HepG2 (cell line): ENCODE measurements around the gene LTBR. TPM values are rescaled to one million over a fixed set of nuclear protein-coding genes. Genes with fewer than 3 reads are reported as not detected.

Experiments used
- ATAC-seq: fragments of 200-7000 bp; cut with Tn5 transposase; 3 replicates; pipeline ENCODE4 v1.9.1; 2020; ENCODE audit warnings: mild to moderate bottlenecking, moderate library complexity
- BruUV-seq: library from RNA; stranded (reverse); fragments of 400-500 nt; replicated peaks from 2 replicates; lab custom pipeline; 2021; lab: Mats Ljungman, UMichigan
- CTCF ChIA-PET: fragments of 300-600 bp; formaldehyde crosslinking; extraction: SDS; loops from one replicate; lab custom pipeline; 2021; ENCODE audit warnings: low total read pairs, inconsistent platforms, low intra/inter-chr PET ratio; lab: Yijun Ruan, JAX
- POLR2A ChIA-PET: fragments of 350-600 bp; sonication (Branson Sonifier 250); formaldehyde crosslinking; loops from one replicate; lab custom pipeline; 2020; ENCODE audit warnings: antibody characterized with exemption, inconsistent platforms; lab: Yijun Ruan, JAX
- DNase-seq: peaks from one replicate; pipeline ENCODE4 v3.0.0-alpha.2; 2015; ENCODE audit warnings: low spot score
- FAIRE-seq: peaks from 3 replicates; lab custom pipeline; 2011; peaks lifted over from hg19 to GRCh38; lab: Jason Lieb, UNC
- H2AFZ ChIP-seq: one replicate; pipeline ENCODE4 v1.6.1; 2011; ENCODE audit warnings: low read length, inconsistent platforms
- H3K27ac ChIP-seq: fragments of 300-600 bp; 3 replicates; pipeline ENCODE4 v1.8.0; 2011; ENCODE audit warnings: mixed run types, mild to moderate bottlenecking, mixed read lengths, low read length, inconsistent platforms; ENCODE audit not compliant: insufficient read depth; ENCODE audit errors: extremely low read length
- H3K27me3 ChIP-seq, 2 experiments: fragments of 200-600 bp in 1 of 2; 2 replicates in 1 of 2; 3 replicates in 1 of 2; pipeline versions ENCODE4 v1.6.0 to v1.8.0; 2011; ENCODE audit warnings: low read length in 2 of 2, mild to moderate bottlenecking in 2 of 2, moderate library complexity in 2 of 2, inconsistent platforms in 1 of 2; ENCODE audit not compliant: insufficient read depth in 2 of 2, control insufficient read depth in 1 of 2
- H3K36me3 ChIP-seq, 2 experiments: fragments of 200-600 bp in 1 of 2; replicated peaks in 1 of 2; 2 replicates in 1 of 2; 3 replicates in 1 of 2; pipeline versions ENCODE4 v1.5.1 to v1.8.0; 2011; ENCODE audit warnings: low read length in 2 of 2, inconsistent platforms in 1 of 2; ENCODE audit not compliant: insufficient read depth in 2 of 2, control insufficient read depth in 1 of 2
- H3K4me1 ChIP-seq: 2 replicates; pipeline ENCODE4 v1.5.1; 2012; ENCODE audit warnings: low read length, inconsistent platforms; ENCODE audit not compliant: insufficient read depth
- H3K4me2 ChIP-seq: 2 replicates; pipeline ENCODE4 v1.6.0; 2011; ENCODE audit warnings: low read depth, low read length, inconsistent platforms
- H3K4me3 ChIP-seq, 3 experiments: fragments of 200-600 bp in 1 of 3; sonication (generic), shearing (Covaris generic) in 1 of 3; replicated peaks in 1 of 3; 2 replicates each; pipeline ENCODE4 v1.5.1; 2011 to 2016; ENCODE audit warnings: low read length in 3 of 3, inconsistent platforms in 2 of 3, low read depth in 2 of 3, mild to moderate bottlenecking in 2 of 3, control low read depth in 1 of 3, mixed read lengths in 1 of 3; ENCODE audit not compliant: insufficient read depth in 1 of 3
- H3K79me2 ChIP-seq: one replicate; pipeline ENCODE4 v1.6.1; 2011; ENCODE audit warnings: low read length, inconsistent platforms; ENCODE audit not compliant: insufficient read depth
- H3K9ac ChIP-seq: 2 replicates; pipeline ENCODE4 v1.6.0; 2011; ENCODE audit warnings: mild to moderate bottlenecking, low read depth, low read length, inconsistent platforms; ENCODE audit not compliant: insufficient read depth
- H3K9me3 ChIP-seq: 2 replicates; pipeline ENCODE4 v1.5.1; 2012; ENCODE audit warnings: mild to moderate bottlenecking, low read length
- H4K20me1 ChIP-seq: 2 replicates; pipeline ENCODE4 v1.6.0; 2011; ENCODE audit warnings: inconsistent platforms, mild to moderate bottlenecking, low read length, moderate library complexity; ENCODE audit not compliant: insufficient read depth
- DMTF1 ChIP-seq: sonication (generic); formaldehyde crosslinking; IDR thresholded peaks from 2 replicates; pipeline ENCODE4 v1.4.0; 2020; ENCODE audit warnings: mild to moderate bottlenecking, missing genetic modification reagents
- ELF1 ChIP-seq: sonication (generic); formaldehyde crosslinking; IDR thresholded peaks from 2 replicates; pipeline ENCODE4 v1.4.0; 2020; ENCODE audit warnings: missing genetic modification reagents
- ELF4 ChIP-seq: sonication (generic); formaldehyde crosslinking; IDR thresholded peaks from 2 replicates; pipeline ENCODE4 v1.5.0; 2020; ENCODE audit warnings: missing genetic modification reagents, mild to moderate bottlenecking, moderate library complexity, borderline replicate concordance
- HES4 ChIP-seq: sonication (generic); formaldehyde crosslinking; IDR thresholded peaks from 2 replicates; pipeline ENCODE4 v1.9.0; 2021; ENCODE audit warnings: mild to moderate bottlenecking, missing genetic modification reagents, borderline replicate concordance
- HNRNPL ChIP-seq: fragments of 200-400 bp; formaldehyde crosslinking; IDR thresholded peaks from 2 replicates; pipeline ENCODE4 v1.6.1; 2017; ENCODE audit warnings: mild to moderate bottlenecking, low read depth, low read length
- MIER3 ChIP-seq: IDR thresholded peaks from 2 replicates; pipeline ENCODE4 v1.6.1; 2016; ENCODE audit warnings: missing compliant biosample characterization, borderline replicate concordance
- PCBP1 ChIP-seq: fragments of 200-400 bp; formaldehyde crosslinking; IDR thresholded peaks from 2 replicates; pipeline ENCODE4 v1.6.1; 2017; ENCODE audit warnings: mild to moderate bottlenecking, low read depth, low read length, borderline replicate concordance
- ZBTB33 ChIP-seq: sonication (generic); formaldehyde crosslinking; IDR thresholded peaks from 2 replicates; pipeline ENCODE4 v1.4.0; 2020; ENCODE audit warnings: missing genetic modification reagents
- ZBTB37 ChIP-seq: sonication (generic); formaldehyde crosslinking; IDR thresholded peaks from 2 replicates; pipeline ENCODE4 v1.4.0; 2020; ENCODE audit warnings: mild to moderate bottlenecking, missing genetic modification reagents
- ZBTB38 ChIP-seq: sonication (generic); formaldehyde crosslinking; IDR thresholded peaks from 2 replicates; pipeline ENCODE4 v1.5.1; 2020; ENCODE audit warnings: mild to moderate bottlenecking, missing genetic modification reagents
- ZBTB42 ChIP-seq: sonication (generic); formaldehyde crosslinking; IDR thresholded peaks from 2 replicates; pipeline ENCODE4 v1.5.0; 2020; ENCODE audit warnings: mild to moderate bottlenecking, missing genetic modification reagents
- ZNF326 ChIP-seq: sonication (generic); formaldehyde crosslinking; IDR thresholded peaks from 2 replicates; pipeline ENCODE4 v1.4.0; 2020; ENCODE audit warnings: missing genetic modification reagents, borderline replicate concordance
- WGBS: methylation state at CpG from one replicate; pipeline ENCODE4 v1.1.6; 2017; ENCODE audit warnings: low lambda C conversion rate; 5-methylcytosine and 5-hydroxymethylcytosine counted together
- in situ Hi-C: cut with HindIII; loops from 2 replicates; pipeline ENCODE4 v1.10.0; 2017; ENCODE audit warnings: low pct_unique_long_range_greater_than_20kb; ENCODE audit not compliant: extremely low pct_ligation_motif_present
- intact Hi-C: fragments of 100-400 bp; cut with micrococcal nuclease; formaldehyde crosslinking; loops from one replicate; pipeline ENCODE4 v1.10.0; 2022; ENCODE audit not compliant: unreplicated experiment
- polyA plus RNA-seq, 8 experiments: library from polyadenylated mRNA; depleted of rRNA in 3 of 8; stranded (reverse) in 7 of 8; unstranded in 1 of 8; fragments of >200 nt; fragmentation: Illumina TruSeq in 4 of 8; extraction: Trizol in 4 of 8; gene quantifications; 2 replicates each; pipeline versions ENCODE4 v1.2.1 to v1.2.3, GENCODE V29; 2011 to 2016; ENCODE audit warnings: low read depth in 4 of 8, missing spikeins in 1 of 8, mixed read lengths in 1 of 8; ENCODE audit not compliant: insufficient read depth in 1 of 8
- total RNA-seq, 5 experiments: library from RNA; depleted of rRNA; stranded (reverse); fragments of >200 nt; fragmentation: Illumina TruSeq; extraction: Trizol; gene quantifications; 2 replicates each; pipeline ENCODE4 v1.2.3, GENCODE V29; 2016; ENCODE audit warnings: low read depth in 1 of 5
- TF ChIP-seq, protein P1 (sequence below): IDR thresholded peaks from 2 replicates; pipeline ENCODE4 v1.6.1; 2016; ENCODE audit warnings: control low read depth

LTBR gene
- total and polyA plus RNA-seq, 2 of the 13 experiments (the other 11 are each of a cell fraction or from before 2014, with no cell fraction given) = 31.4 to 34.8 TPM

DNA sequence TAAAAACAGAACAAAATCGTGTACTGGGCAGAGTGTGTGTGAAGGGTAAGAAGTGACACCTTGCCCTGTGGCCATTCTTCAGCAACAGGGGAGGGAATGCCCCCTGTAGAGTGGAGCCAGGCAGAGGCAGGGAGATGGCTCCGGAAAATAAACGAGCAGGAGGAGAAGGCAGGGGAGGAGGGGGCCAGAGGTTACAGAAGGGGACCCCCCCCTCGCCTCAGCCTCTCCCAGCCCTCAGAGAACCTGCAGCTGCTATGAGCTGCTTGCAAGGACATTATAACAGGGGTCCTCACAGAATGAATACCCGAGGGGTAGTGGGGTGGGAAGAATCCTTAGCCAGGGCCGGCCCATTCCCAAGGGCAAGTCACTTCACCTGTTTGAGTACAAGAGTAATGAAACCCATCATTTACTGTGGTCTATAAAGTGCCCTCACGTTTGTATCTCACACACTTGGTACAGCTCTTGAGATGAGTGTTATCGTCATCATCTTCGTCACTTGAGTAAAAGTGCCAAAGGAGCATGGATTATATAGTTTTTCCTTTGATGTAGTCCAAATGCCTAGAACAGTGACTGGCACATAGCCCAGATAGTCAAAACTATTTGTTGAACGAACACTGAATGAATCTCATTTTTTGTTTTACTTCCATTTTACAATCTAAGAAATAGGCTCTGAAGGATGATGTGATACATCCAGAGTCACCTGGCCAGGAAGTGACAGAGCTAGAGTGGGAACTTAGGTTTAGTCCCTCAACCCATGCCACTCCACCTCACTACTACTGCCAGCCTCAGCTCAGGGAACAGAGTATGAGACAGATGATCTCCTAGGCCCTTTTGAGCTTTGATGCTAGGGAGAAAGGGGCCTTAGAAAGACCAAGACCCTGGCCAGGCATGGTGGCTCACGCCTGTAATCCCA is 23.1 kb upstream of the LTBR start (continued):
- TF ChIP-seq, protein P1, sequence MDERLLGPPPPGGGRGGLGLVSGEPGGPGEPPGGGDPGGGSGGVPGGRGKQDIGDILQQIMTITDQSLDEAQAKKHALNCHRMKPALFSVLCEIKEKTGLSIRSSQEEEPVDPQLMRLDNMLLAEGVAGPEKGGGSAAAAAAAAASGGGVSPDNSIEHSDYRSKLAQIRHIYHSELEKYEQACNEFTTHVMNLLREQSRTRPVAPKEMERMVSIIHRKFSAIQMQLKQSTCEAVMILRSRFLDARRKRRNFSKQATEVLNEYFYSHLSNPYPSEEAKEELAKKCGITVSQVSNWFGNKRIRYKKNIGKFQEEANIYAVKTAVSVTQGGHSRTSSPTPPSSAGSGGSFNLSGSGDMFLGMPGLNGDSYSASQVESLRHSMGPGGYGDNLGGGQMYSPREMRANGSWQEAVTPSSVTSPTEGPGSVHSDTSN (CRISPR knock-in tag) = no peak
- TF ChIP-seq, all 625 proteins: peak for 0

GRCh38 chr12:6361834-6362233 is 22.1 kb upstream of the LTBR start:
- Histone ChIP-seq H3K27me3 (no peaks in the 10 kb centered on the region), H3K4me1 (peaks cover 49% of the 10 kb centered on the region), H3K4me2 (no peak overlapping the region), H3K4me3 (no peak overlapping the region), H3K36me3 (no peaks in the 10 kb centered on the region), H3K79me2 (no peaks in the 10 kb centered on the region), H3K9ac (0 out of 2 replicates have a peak overlapping the region, but pooled peaks have one; percentile 2), H3K27ac (no peak overlapping the region), H2AFZ (no peak overlapping the region), H3K9me3 (no peaks in the 10 kb centered on the region), H4K20me1 (no peaks in the 10 kb centered on the region)
- no peak for ATAC-seq
- 97% methylated on average over 13 of the region's 14 CpGs for WGBS
- FAIRE-seq = no peak
- BruUV-seq = no TSS peak
- CTCF ChIA-PET = no interaction called here
- DNase-seq = no peak
- POLR2A ChIA-PET = interaction anchor here (1.9 to 5.4 kb wide), 4 partner anchors 13 to 26 kb away, joined by 8 to 42 read pairs (median 30); partner anchors contain the start of gene SCNN1A
- in situ Hi-C loops (no loop called here), intact Hi-C loops (no loop called here)
- no peak for TF ChIP-seq ZBTB42
- TF ChIP-seq ELF1 = no peak
- no peak for TF ChIP-seq MIER3
- peak; percentile 69; the same call in 1 of the 2 replicates for TF ChIP-seq HNRNPL
- TF ChIP-seq ZNF326 = no peak
- no peak for TF ChIP-seq ZBTB37 (CRISPR knock-in tag)
- peak; percentile 68 for TF ChIP-seq ZBTB33 (CRISPR knock-in tag)
- no peak for TF ChIP-seq HES4 (CRISPR knock-in tag)
- TF ChIP-seq ZBTB38 (CRISPR knock-in tag) = peak; percentile 60
- no peak for TF ChIP-seq PCBP1
- TF ChIP-seq DMTF1 = no peak
- TF ChIP-seq ELF4 (CRISPR knock-in tag) = no peak
